WI38 (cell line): Measurements from ENCODE around the gene PARD3B.

Source experiments
- H3K4me3 ChIP-seq: 2 replicates; pipeline ENCODE4 v1.5.1; 2011; ENCODE audit warnings: low read depth, mild to moderate bottlenecking, control low read depth, low read length
- CTCF ChIP-seq: IDR thresholded peaks from 2 replicates; pipeline ENCODE4 v1.5.1; 2012; ENCODE audit warnings: low read depth, mild to moderate bottlenecking, control low read depth, low read length

Gene PARD3B

GRCh38 chr2:205034034-205034433, 488.8 kb downstream of the PARD3B start:
- H3K4me3 ChIP-seq, result no peak overlapping the region
- no peak for TF ChIP-seq CTCF

GRCh38 chr2:205040323-205040722, 495.0 kb downstream of the PARD3B start:
- TF ChIP-seq CTCF, result no peak
- no peak overlapping the region for H3K4me3 ChIP-seq

- no peak for TF ChIP-seq CTCF
- H3K4me3 ChIP-seq, result no peak overlapping the region
These were observed 496.3 kb downstream of the PARD3B start for GRCh38 chr2:205041472-205042130.

- TF ChIP-seq CTCF, result no peak
- no peak overlapping the region for H3K4me3 ChIP-seq
These were observed 498.0 kb downstream of the PARD3B start for GRCh38 chr2:205043285-205043684.

- no peak overlapping the region for H3K4me3 ChIP-seq
- no peak for TF ChIP-seq CTCF
These were observed 500.4 kb downstream of the PARD3B start for GRCh38 chr2:205045706-205046105.

GRCh38 chr2:205047273-205047839, 502.1 kb downstream of the PARD3B start:
- H3K4me3 ChIP-seq, result no peak overlapping the region
- TF ChIP-seq CTCF, result no peak

- no peak for TF ChIP-seq CTCF
- H3K4me3 ChIP-seq, result no peak overlapping the region
These were observed 506.1 kb downstream of the PARD3B start for GRCh38 chr2:205051417-205051816.
